HCT116 (cell line): ENCODE measurements around the gene ZSCAN30. TPM values are rescaled to one million over a fixed set of nuclear protein-coding genes. Genes with fewer than 3 reads are reported as not detected.

ENCODE experiments used
- ATAC-seq: fragments of 200-7000 bp; cut with Tn5 transposase; 2 replicates; pipeline ENCODE4 v1.9.1; 2020; ENCODE audit warnings: mild to moderate bottlenecking, moderate library complexity
- BruUV-seq: library from RNA; stranded (reverse); fragments of 400-500 nt; replicated peaks from 2 replicates; lab custom pipeline; 2021; lab: Mats Ljungman, UMichigan
- CTCF ChIA-PET: fragments of 300-600 bp; sonication (Branson Sonifier 250); formaldehyde crosslinking; loops from one replicate; lab custom pipeline; 2021; ENCODE audit warnings: antibody characterized with exemption; lab: Charles Lee
- POLR2A ChIA-PET: fragments of 300-600, 350-600 bp; sonication (Branson Sonifier 250); formaldehyde crosslinking; loops from one replicate; lab custom pipeline; 2021; ENCODE audit warnings: antibody characterized with exemption; lab: Charles Lee
- RAD21 ChIA-PET, 2 experiments: fragments of 300-600 bp; sonication (Branson Sonifier 250); formaldehyde crosslinking; loops; one replicate each; lab custom pipeline; 2023; ENCODE audit warnings: low total read pairs in 2 of 2; ENCODE audit not compliant: uncharacterized antibody in 2 of 2, unreplicated experiment in 2 of 2, low non-redundant PET in 1 of 2; lab: Charles Lee
- DNase-seq: peaks from one replicate; pipeline ENCODE4 v3.0.0-alpha.2; 2010; ENCODE audit warnings: low read depth, low spot score
- H2AFZ ChIP-seq: fragments of 200-600 bp; shearing (Covaris generic), sonication (generic); 2 replicates; pipeline ENCODE4 v1.6.1; 2017; ENCODE audit warnings: low read depth, mixed run types, mixed read lengths, antibody characterized with exemption, low read length; ENCODE audit not compliant: poor library complexity, severe bottlenecking
- H3K27ac ChIP-seq: 2 replicates; pipeline ENCODE4 v1.5.1; 2012; ENCODE audit warnings: low read depth, low read length
- H3K27me3 ChIP-seq: fragments of 200-600 bp; sonication (generic); 2 replicates; pipeline ENCODE4 v1.6.1; 2016; ENCODE audit warnings: mixed run types, low read length, mixed read lengths; ENCODE audit not compliant: insufficient read depth
- H3K36me3 ChIP-seq, 2 experiments: fragments of 200-500 bp in 1 of 2; fragments of 200-600 bp in 1 of 2; sonication (Bioruptor generic) in 1 of 2; sonication (generic) in 1 of 2; 2 replicates each; pipeline versions ENCODE4 v1.5.1 to v1.6.1; 2014 to 2016; ENCODE audit warnings: low read length in 2 of 2, inconsistent platforms in 1 of 2, mixed read lengths in 1 of 2, mixed run types in 1 of 2; ENCODE audit not compliant: insufficient read depth in 2 of 2, control insufficient read depth in 1 of 2
- H3K4me1 ChIP-seq, 2 experiments: fragments of 200-600 bp in 1 of 2; sonication (generic) in 1 of 2; 2 replicates each; pipeline versions ENCODE4 v1.5.1 to v1.6.1; 2012 to 2017; ENCODE audit warnings: low read length in 2 of 2, inconsistent platforms in 1 of 2, mild to moderate bottlenecking in 1 of 2, mixed read lengths in 1 of 2, mixed run types in 1 of 2, moderate library complexity in 1 of 2; ENCODE audit not compliant: insufficient read depth in 2 of 2, control insufficient read depth in 1 of 2
- H3K4me2 ChIP-seq: fragments of 200-600 bp; sonication (generic); 2 replicates; pipeline ENCODE4 v1.6.1; 2017; ENCODE audit warnings: mixed run types, low read length, mixed read lengths
- H3K4me3 ChIP-seq, 2 experiments: fragments of 200-600 bp in 1 of 2; sonication (generic) in 1 of 2; replicated peaks in 1 of 2; 2 replicates each; pipeline ENCODE4 v1.5.1; 2011 to 2016; ENCODE audit warnings: low read length in 2 of 2, control low read depth in 1 of 2, low read depth in 1 of 2, mild to moderate bottlenecking in 1 of 2, mixed read lengths in 1 of 2, mixed run types in 1 of 2
- H3K79me2 ChIP-seq: fragments of 200-600 bp; sonication (generic); 2 replicates; pipeline ENCODE4 v1.6.1; 2017; ENCODE audit warnings: mild to moderate bottlenecking, mixed run types, low read length, moderate library complexity, mixed read lengths; ENCODE audit not compliant: insufficient read depth
- H3K9ac ChIP-seq: fragments of 200-600 bp; sonication (generic); 2 replicates; pipeline ENCODE4 v1.6.1; 2016; ENCODE audit warnings: low read length, mixed read lengths
- H3K9me2 ChIP-seq: fragments of 200-600 bp; sonication (generic), shearing (Covaris generic); 2 replicates; pipeline ENCODE4 v1.6.1; 2017; ENCODE audit warnings: mixed run types, mild to moderate bottlenecking, moderate library complexity; ENCODE audit not compliant: insufficient read depth
- H3K9me3 ChIP-seq, 2 experiments: fragments of 200-500 bp in 1 of 2; fragments of 200-600 bp in 1 of 2; sonication (Bioruptor generic) in 1 of 2; sonication (generic) in 1 of 2; 2 replicates each; pipeline ENCODE4 v1.6.1; 2014 to 2017; ENCODE audit warnings: low read length in 2 of 2, mixed read lengths in 2 of 2, inconsistent platforms in 1 of 2, low read depth in 1 of 2, mild to moderate bottlenecking in 1 of 2, mixed run types in 1 of 2, moderate library complexity in 1 of 2; ENCODE audit not compliant: control insufficient read depth in 1 of 2, insufficient read depth in 1 of 2
- H4K20me1 ChIP-seq: fragments of 200-600 bp; sonication (generic), shearing (Covaris generic); 2 replicates; pipeline ENCODE4 v1.6.1; 2017; ENCODE audit warnings: mixed run types, mild to moderate bottlenecking, moderate library complexity; ENCODE audit not compliant: insufficient read depth
- CBX3 ChIP-seq: IDR thresholded peaks from 2 replicates; pipeline ENCODE4 v1.6.1; 2012; ENCODE audit warnings: low read depth
- ELF1 ChIP-seq: IDR thresholded peaks from 2 replicates; pipeline ENCODE4 v1.6.1; 2012; ENCODE audit warnings: low read depth, borderline replicate concordance
- RAD21 ChIP-seq: IDR thresholded peaks from 2 replicates; pipeline ENCODE4 v1.6.1; 2012; ENCODE audit warnings: low read depth, mild to moderate bottlenecking
- YY1 ChIP-seq: IDR thresholded peaks from 2 replicates; pipeline ENCODE4 v1.6.1; 2011; ENCODE audit warnings: low read length, low read depth, moderate library complexity, mild to moderate bottlenecking; ENCODE audit not compliant: insufficient replicate concordance; ENCODE audit errors: extremely low read depth
- ZNF274 ChIP-seq: fragments of 200-500 bp; sonication (Bioruptor generic); IDR thresholded peaks from 2 replicates; pipeline ENCODE4 v1.6.1; 2014; ENCODE audit warnings: mild to moderate bottlenecking, low read depth, low read length, inconsistent platforms
- intact Hi-C: fragments of 100-400 bp; cut with micrococcal nuclease; formaldehyde crosslinking; loops from 2 replicates; pipeline ENCODE4 v1.10.0; 2022
- total RNA-seq: library from RNA; stranded (reverse); gene quantifications from one replicate; pipeline ENCODE4 v1.2.1, GENCODE V29; 2021; ENCODE audit not compliant: unreplicated experiment
- TF ChIP-seq, protein P1 (sequence below): IDR thresholded peaks from 2 replicates; pipeline ENCODE4 v1.6.1; 2012
- TF ChIP-seq, protein P2 (sequence below): IDR thresholded peaks from 2 replicates; pipeline ENCODE4 v1.6.1; 2011; ENCODE audit warnings: mild to moderate bottlenecking, low read length, moderate library complexity; ENCODE audit not compliant: insufficient replicate concordance; ENCODE audit errors: extremely low read depth
- TF ChIP-seq, protein P3 (sequence below): IDR thresholded peaks from 2 replicates; pipeline ENCODE4 v1.6.1; 2012; ENCODE audit warnings: low read depth
- TF ChIP-seq, protein P4 (sequence below), 3 experiments: fragments of 200-600 bp in 1 of 3; sonication (generic) in 1 of 3; IDR thresholded peaks in 2 of 3; conservative IDR thresholded peaks in 1 of 3; 2 replicates each; pipeline ENCODE4 v1.5.1; 2012 to 2017; ENCODE audit warnings: low read depth in 2 of 3, low read length in 2 of 3, antibody characterized with exemption in 1 of 3, borderline replicate concordance in 1 of 3, control low read depth in 1 of 3, mild to moderate bottlenecking in 1 of 3, mixed read lengths in 1 of 3, mixed run types in 1 of 3, moderate library complexity in 1 of 3; ENCODE audit not compliant: insufficient read depth in 1 of 3

The ZSCAN30 gene
- total RNA-seq, 1 experiment from 2014 or later: 11.5 TPM

DNA sequence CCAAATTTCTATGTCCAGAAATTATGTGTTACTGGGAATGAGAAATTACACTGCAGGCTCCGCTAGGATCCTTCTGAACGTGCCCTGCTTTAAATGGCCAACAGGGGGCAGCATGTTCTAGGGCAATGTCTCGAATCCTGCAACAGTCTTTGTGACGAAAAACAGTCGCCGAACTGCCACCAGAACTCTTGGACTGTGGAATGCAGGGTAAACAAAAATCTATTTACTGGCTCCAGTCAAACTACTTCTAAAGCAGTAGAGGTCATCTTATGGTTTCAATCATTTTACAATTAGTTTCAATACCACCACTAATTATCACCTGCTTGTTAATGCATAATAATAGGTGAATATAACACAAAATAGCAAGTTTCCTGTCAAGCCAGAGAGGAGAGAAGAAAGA lies 59.0 kb downstream of the ZSCAN30 start:
- no peak overlapping the region for H3K9ac ChIP-seq
- ATAC-seq (peak; percentile 94), DNase-seq (peak; percentile 82)
- no peaks in the 10 kb centered on the region for H3K4me1 ChIP-seq
- H3K4me2 ChIP-seq: peak overlapping the region; percentile 57
- H3K36me3 ChIP-seq: no peaks in the 10 kb centered on the region
- intact Hi-C loops: loop anchor here (10.0 kb wide), 1 partner anchor 274 kb away; no protein-coding TSS in a partner anchor
- no peaks in the 10 kb centered on the region for H3K27me3 ChIP-seq
- no peaks in the 10 kb centered on the region for H4K20me1 ChIP-seq
- no peaks in the 10 kb centered on the region for H3K9me3 ChIP-seq
- H3K9me2 ChIP-seq: no peaks in the 10 kb centered on the region
- BruUV-seq: no TSS peak
- CTCF ChIA-PET: interaction anchor here (0.7 to 2.0 kb wide), 3 partner anchors 124 to 210 kb away, joined by 3 to 23 read pairs (median 11); no protein-coding TSS in a partner anchor
- TF ChIP-seq, protein P1, sequence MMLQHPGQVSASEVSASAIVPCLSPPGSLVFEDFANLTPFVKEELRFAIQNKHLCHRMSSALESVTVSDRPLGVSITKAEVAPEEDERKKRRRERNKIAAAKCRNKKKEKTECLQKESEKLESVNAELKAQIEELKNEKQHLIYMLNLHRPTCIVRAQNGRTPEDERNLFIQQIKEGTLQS: no peak
- TF ChIP-seq, protein P2, sequence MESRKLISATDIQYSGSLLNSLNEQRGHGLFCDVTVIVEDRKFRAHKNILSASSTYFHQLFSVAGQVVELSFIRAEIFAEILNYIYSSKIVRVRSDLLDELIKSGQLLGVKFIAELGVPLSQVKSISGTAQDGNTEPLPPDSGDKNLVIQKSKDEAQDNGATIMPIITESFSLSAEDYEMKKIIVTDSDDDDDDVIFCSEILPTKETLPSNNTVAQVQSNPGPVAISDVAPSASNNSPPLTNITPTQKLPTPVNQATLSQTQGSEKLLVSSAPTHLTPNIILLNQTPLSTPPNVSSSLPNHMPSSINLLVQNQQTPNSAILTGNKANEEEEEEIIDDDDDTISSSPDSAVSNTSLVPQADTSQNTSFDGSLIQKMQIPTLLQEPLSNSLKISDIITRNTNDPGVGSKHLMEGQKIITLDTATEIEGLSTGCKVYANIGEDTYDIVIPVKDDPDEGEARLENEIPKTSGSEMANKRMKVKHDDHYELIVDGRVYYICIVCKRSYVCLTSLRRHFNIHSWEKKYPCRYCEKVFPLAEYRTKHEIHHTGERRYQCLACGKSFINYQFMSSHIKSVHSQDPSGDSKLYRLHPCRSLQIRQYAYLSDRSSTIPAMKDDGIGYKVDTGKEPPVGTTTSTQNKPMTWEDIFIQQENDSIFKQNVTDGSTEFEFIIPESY: no peak
- no peak for TF ChIP-seq ZNF274
- no peak for TF ChIP-seq ELF1
- peak; percentile 87 for TF ChIP-seq RAD21
- TF ChIP-seq CBX3: peak; percentile 59; the same call in 1 of the 2 replicates
- TF ChIP-seq, protein P3, sequence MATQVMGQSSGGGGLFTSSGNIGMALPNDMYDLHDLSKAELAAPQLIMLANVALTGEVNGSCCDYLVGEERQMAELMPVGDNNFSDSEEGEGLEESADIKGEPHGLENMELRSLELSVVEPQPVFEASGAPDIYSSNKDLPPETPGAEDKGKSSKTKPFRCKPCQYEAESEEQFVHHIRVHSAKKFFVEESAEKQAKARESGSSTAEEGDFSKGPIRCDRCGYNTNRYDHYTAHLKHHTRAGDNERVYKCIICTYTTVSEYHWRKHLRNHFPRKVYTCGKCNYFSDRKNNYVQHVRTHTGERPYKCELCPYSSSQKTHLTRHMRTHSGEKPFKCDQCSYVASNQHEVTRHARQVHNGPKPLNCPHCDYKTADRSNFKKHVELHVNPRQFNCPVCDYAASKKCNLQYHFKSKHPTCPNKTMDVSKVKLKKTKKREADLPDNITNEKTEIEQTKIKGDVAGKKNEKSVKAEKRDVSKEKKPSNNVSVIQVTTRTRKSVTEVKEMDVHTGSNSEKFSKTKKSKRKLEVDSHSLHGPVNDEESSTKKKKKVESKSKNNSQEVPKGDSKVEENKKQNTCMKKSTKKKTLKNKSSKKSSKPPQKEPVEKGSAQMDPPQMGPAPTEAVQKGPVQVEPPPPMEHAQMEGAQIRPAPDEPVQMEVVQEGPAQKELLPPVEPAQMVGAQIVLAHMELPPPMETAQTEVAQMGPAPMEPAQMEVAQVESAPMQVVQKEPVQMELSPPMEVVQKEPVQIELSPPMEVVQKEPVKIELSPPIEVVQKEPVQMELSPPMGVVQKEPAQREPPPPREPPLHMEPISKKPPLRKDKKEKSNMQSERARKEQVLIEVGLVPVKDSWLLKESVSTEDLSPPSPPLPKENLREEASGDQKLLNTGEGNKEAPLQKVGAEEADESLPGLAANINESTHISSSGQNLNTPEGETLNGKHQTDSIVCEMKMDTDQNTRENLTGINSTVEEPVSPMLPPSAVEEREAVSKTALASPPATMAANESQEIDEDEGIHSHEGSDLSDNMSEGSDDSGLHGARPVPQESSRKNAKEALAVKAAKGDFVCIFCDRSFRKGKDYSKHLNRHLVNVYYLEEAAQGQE: no peak
- TF ChIP-seq YY1: no peak
- TF ChIP-seq, protein P4, sequence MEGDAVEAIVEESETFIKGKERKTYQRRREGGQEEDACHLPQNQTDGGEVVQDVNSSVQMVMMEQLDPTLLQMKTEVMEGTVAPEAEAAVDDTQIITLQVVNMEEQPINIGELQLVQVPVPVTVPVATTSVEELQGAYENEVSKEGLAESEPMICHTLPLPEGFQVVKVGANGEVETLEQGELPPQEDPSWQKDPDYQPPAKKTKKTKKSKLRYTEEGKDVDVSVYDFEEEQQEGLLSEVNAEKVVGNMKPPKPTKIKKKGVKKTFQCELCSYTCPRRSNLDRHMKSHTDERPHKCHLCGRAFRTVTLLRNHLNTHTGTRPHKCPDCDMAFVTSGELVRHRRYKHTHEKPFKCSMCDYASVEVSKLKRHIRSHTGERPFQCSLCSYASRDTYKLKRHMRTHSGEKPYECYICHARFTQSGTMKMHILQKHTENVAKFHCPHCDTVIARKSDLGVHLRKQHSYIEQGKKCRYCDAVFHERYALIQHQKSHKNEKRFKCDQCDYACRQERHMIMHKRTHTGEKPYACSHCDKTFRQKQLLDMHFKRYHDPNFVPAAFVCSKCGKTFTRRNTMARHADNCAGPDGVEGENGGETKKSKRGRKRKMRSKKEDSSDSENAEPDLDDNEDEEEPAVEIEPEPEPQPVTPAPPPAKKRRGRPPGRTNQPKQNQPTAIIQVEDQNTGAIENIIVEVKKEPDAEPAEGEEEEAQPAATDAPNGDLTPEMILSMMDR (IDR thresholded peaks at IDR 0.05 in 2 of 3, conservative IDR thresholded peaks at IDR 0.05 in 1 of 3; ENCODE audit: borderline replicate concordance in 1 of 3, insufficient read depth in 1 of 3, low read depth in 2 of 3, low read length in 2 of 3): peak; percentile 80 to 91 (median 88)
- TF ChIP-seq, all 23 proteins: peak for 3
- ChIA-PET POLR2A (no interaction called here), RAD21 (no interaction called here)
- H3K4me3 ChIP-seq: peak overlapping the region; percentile 16 to 21; a peak in 2 of 4 replicates
- H2AFZ ChIP-seq: peak overlapping the region; percentile 87
- H3K79me2 ChIP-seq: no peaks in the 10 kb centered on the region
- H3K27ac ChIP-seq: no peak overlapping the region
